ENCODE data around the gene ZNF609.
"Not testable (repeated sequence)": the region's sequence is repeated elsewhere in the genome, so short reads cannot be mapped to it uniquely, and the experiment has no call there.

ZNF609 gene

DNA sequence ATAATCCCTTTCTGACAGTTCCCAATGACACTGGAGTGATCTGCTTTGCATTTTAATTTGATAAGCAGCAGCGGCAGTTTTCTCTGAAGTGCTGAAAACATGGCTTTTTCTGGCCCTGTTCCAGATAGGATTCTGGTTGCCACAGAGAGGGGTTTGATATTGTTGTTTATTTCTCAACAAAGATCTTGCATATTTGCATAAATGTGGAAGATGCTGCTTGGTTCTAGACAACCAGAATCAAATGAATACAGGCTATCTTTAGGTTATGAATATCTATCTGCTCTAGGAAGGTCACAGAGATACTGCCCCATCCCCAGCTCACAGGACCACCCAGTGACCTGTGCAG, 137.1 kb downstream of the ZNF609 start:
- Histone ChIP-seq H3K9ac (ENCODE audit: low read length) (no peak overlapping the region), H3K27me3 (ENCODE audit: control insufficient read depth in 1 of 2, insufficient read depth in 2 of 2, low read length in 2 of 2) (no peaks in the 10 kb centered on the region), H3K9me3 (ENCODE audit: low read length) (no peaks in the 10 kb centered on the region), H3K4me3 (ENCODE audit: low read depth in 1 of 2, low read length in 2 of 2) (peak overlapping the region in 1 of 2 donors; percentile 4), H3K4me1 (ENCODE audit: insufficient read depth, low read length) (peaks cover 19% of the 10 kb centered on the region), H3K36me3 (ENCODE audit: insufficient read depth, low read length) (no peaks in the 10 kb centered on the region), H3K27ac (ENCODE audit: low read depth, low read length) (no peak overlapping the region)

DNA sequence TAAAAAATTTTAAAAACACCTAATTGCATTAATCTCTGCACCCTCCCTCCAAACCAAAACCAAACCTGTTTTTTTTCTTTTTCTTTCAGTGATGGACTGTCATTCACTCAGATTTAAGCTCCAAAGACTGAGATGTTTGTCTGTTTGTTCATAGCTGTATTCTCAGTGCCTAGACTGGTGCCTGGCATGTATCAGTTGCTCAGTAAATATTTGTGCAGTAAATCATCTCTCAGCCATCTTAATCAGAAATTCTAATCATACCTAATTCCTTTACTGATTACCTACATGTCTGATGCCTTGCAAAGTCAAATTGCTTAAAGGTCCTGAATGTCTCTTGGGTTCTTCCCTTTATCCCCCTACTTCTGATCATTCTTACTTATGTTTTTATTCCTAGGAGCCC, 138.8 kb downstream of the ZNF609 start:
- Histone ChIP-seq H3K9me3 (ENCODE audit: low read length) (no peaks in the 10 kb centered on the region), H3K36me3 (ENCODE audit: insufficient read depth, low read length) (no peaks in the 10 kb centered on the region), H3K27ac (ENCODE audit: low read depth, low read length) (no peak overlapping the region), H3K4me3 (ENCODE audit: low read depth in 1 of 2, low read length in 2 of 2) (no peak overlapping the region), H3K27me3 (ENCODE audit: control insufficient read depth in 1 of 2, insufficient read depth in 2 of 2, low read length in 2 of 2) (no peaks in the 10 kb centered on the region), H3K4me1 (ENCODE audit: insufficient read depth, low read length) (peaks cover 23% of the 10 kb centered on the region), H3K9ac (ENCODE audit: low read length) (no peak overlapping the region)

DNA sequence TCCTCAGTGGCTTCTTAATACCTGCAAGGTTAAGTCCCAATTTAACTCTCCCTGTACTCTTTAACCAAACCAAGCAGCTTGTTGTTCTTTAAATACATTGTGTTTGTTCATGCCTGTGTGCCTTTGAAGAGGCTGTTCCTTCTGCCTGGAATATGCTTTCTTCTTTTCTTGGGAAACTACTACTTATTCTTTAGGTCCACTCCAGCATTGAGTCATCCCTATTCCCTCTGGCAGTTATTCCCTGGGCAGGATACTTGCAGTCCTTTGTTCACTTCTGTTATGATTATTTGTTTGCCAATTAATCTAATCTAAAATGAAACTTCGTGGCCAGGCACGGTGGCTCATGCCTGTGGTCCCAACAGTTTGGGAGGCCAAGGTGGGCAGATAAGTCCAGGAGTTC, 139.3 kb downstream of the ZNF609 start:
- Histone ChIP-seq H3K9ac (ENCODE audit: low read length) (no peak overlapping the region), H3K36me3 (ENCODE audit: insufficient read depth, low read length) (no peaks in the 10 kb centered on the region), H3K9me3 (ENCODE audit: low read length) (no peaks in the 10 kb centered on the region), H3K4me3 (ENCODE audit: low read depth in 1 of 2, low read length in 2 of 2) (no peak overlapping the region), H3K27ac (ENCODE audit: low read depth, low read length) (no peak overlapping the region), H3K4me1 (ENCODE audit: insufficient read depth, low read length) (peaks cover 25% of the 10 kb centered on the region), H3K27me3 (ENCODE audit: control insufficient read depth in 1 of 2, insufficient read depth in 2 of 2, low read length in 2 of 2) (no peaks in the 10 kb centered on the region)

DNA sequence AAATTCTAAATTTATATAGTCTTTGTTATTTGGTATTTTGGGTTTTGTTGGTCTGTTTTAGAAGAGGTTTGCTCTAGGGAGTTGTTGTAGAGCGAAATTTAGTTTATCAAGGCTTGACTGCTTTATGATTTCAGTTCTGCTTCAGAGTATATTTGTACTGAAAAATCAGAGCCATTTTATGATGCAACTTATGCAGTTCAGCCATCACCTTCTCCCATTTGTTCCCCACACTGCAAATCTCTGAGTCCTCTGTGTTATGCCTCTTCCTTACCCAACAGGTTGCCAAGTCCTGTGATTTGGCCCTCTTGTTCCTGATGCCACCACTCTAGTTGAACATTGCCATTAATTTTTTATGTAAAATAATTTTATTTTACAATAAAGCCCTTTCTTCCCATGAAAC, 140.4 kb downstream of the ZNF609 start:
- no peaks in the 10 kb centered on the region for H3K27me3 ChIP-seq (ENCODE audit: control insufficient read depth in 1 of 2, insufficient read depth in 2 of 2, low read length in 2 of 2)

DNA sequence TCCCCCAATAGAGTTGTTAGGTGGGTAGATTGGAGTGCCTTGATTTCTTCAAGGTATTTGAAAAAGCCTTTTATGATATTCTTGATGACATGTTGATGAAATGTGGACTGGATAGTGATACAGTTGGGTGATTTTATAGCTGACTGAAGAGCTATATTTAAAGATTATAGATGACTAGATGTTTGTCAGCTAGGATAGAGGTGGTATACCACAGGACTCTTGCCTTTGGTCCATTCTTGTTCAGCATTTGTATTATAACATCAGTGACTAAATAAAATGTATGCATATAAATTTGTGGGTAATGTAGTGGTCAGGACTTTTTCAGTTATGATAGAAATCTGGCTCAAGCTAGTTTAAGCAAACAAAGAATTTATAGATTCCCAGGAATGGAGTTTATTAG, 143.9 kb downstream of the ZNF609 start:
- H3K9ac ChIP-seq (ENCODE audit: low read length): no peak overlapping the region
- H3K27me3 ChIP-seq (ENCODE audit: control insufficient read depth in 1 of 2, insufficient read depth in 2 of 2, low read length in 2 of 2): no peaks in the 10 kb centered on the region
- no peak overlapping the region for H3K27ac ChIP-seq (ENCODE audit: low read depth, low read length)
- no peaks in the 10 kb centered on the region for H3K9me3 ChIP-seq (ENCODE audit: low read length)
- H3K36me3 ChIP-seq (ENCODE audit: insufficient read depth, low read length): no peaks in the 10 kb centered on the region
- H3K4me1 ChIP-seq (ENCODE audit: insufficient read depth, low read length): peaks cover 11% of the 10 kb centered on the region
- H3K4me3 ChIP-seq (ENCODE audit: low read depth in 1 of 2, low read length in 2 of 2): no peak overlapping the region

More for the DNA sequence above, 140.4 kb downstream of the ZNF609 start:
- peaks cover 25% of the 10 kb centered on the region for H3K4me1 ChIP-seq (ENCODE audit: insufficient read depth, low read length)
- no peaks in the 10 kb centered on the region for H3K9me3 ChIP-seq (ENCODE audit: low read length)
- no peak overlapping the region for H3K9ac ChIP-seq (ENCODE audit: low read length)
- no peaks in the 10 kb centered on the region for H3K36me3 ChIP-seq (ENCODE audit: insufficient read depth, low read length)
- no peak overlapping the region for H3K4me3 ChIP-seq (ENCODE audit: low read depth in 1 of 2, low read length in 2 of 2)
- no peak overlapping the region for H3K27ac ChIP-seq (ENCODE audit: low read depth, low read length)

DNA sequence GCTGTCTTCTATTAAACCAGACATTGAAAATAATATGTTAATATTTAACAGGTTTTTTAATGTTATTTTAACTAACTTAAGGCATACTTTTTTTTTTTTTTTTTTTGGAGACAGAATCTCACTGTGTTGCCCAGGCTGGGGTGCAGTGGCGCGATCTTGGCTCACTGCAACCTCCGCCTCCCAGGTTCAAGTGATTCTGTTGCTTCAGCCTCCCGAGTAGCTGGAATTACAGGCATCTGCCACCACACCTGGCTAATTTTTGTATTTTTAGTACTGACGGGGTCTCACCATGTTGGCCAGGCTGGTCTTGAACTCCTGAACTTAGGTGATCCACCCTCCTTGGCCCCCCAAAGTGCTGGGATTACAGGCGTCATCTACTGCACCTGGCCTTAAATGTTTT, 147.0 kb downstream of the ZNF609 start:
- H3K36me3 ChIP-seq (ENCODE audit: insufficient read depth, low read length); H3K9ac ChIP-seq (ENCODE audit: low read length); H3K4me3 ChIP-seq (ENCODE audit: low read depth in 1 of 2, low read length in 2 of 2); H3K27ac ChIP-seq (ENCODE audit: low read depth, low read length); H3K9me3 ChIP-seq (ENCODE audit: low read length); H3K27me3 ChIP-seq (ENCODE audit: control insufficient read depth in 1 of 2, insufficient read depth in 2 of 2, low read length in 2 of 2): not testable (repeated sequence)
- H3K4me1 ChIP-seq (ENCODE audit: insufficient read depth, low read length): peaks cover 15% of the 10 kb centered on the region

DNA sequence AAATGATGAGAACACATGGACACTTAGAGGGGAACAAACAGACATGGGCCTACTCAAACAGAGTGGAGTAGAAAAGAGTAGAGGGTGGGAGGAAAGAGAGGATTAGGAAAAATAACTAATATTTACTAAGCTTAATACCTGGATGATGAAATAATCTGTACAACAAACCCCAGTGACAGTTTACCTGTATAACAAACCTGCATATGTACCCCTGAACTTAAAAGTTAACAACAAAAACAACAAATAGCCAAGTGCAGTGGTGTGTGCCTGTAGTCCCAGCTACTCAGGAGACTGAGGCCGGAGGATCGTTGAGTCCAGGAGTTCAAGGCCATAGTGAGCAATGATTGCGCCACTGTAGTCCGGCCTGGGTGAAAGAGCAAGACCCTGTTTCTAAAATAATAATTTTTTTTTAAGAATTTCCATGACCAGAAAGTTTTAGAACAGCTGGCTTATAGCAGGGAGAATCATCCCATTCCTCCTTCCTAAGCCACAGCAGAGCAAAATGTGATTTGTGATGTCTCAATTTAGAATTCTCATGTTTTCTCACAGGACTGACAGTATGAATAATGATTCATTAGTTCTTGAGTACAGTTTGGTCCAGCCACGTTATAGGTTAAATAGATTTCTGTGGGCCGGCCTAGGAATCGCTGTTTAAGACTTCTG, 150.0 kb downstream of the ZNF609 start:
- H3K4me3 ChIP-seq (ENCODE audit: low read depth in 1 of 2, low read length in 2 of 2): no peak overlapping the region
- H3K4me1 ChIP-seq (ENCODE audit: insufficient read depth, low read length): peaks cover 10% of the 10 kb centered on the region
- no peaks in the 10 kb centered on the region for H3K36me3 ChIP-seq (ENCODE audit: insufficient read depth, low read length)
- H3K27me3 ChIP-seq (ENCODE audit: control insufficient read depth in 1 of 2, insufficient read depth in 2 of 2, low read length in 2 of 2): no peaks in the 10 kb centered on the region
- no peaks in the 10 kb centered on the region for H3K9me3 ChIP-seq (ENCODE audit: low read length)
- no peak overlapping the region for H3K27ac ChIP-seq (ENCODE audit: low read depth, low read length)
- H3K9ac ChIP-seq (ENCODE audit: low read length): no peak overlapping the region

DNA sequence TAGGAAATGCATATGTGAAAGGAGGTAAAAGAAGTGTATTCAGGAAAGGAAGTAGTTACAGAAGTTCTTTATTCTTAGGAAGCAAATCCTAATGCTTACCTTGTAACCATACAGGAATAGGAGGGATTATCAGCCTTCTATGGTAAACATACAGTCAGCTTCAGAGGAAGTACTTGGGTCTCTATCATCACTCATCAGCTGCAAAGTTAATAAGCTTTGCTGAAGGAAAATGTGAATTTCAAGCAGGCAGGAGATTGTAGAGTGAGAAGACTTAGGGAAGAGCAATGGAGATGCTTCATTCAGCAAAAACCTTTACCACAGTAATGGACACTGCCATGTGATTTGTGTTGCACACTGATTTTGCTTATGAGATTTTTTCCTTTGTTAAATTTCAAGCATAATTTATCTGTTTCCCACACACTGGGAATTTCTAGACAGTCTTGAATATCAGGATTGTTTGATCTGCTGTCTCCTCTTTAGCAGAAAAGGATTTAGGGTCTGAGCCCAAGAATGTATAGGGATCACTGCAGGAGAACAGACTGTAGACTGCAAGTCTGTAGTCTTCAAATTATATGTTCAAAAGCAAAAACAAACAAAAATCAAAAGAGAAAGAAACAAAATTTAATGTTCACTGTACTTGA, 150.8 kb downstream of the ZNF609 start:
- Histone ChIP-seq H3K9me3 (ENCODE audit: low read length) (no peaks in the 10 kb centered on the region), H3K4me3 (ENCODE audit: low read depth in 1 of 2, low read length in 2 of 2) (no peak overlapping the region), H3K36me3 (ENCODE audit: insufficient read depth, low read length) (no peaks in the 10 kb centered on the region), H3K27ac (ENCODE audit: low read depth, low read length) (no peak overlapping the region), H3K27me3 (ENCODE audit: control insufficient read depth in 1 of 2, insufficient read depth in 2 of 2, low read length in 2 of 2) (no peaks in the 10 kb centered on the region), H3K4me1 (ENCODE audit: insufficient read depth, low read length) (peaks cover 10% of the 10 kb centered on the region), H3K9ac (ENCODE audit: low read length) (no peak overlapping the region)

DNA sequence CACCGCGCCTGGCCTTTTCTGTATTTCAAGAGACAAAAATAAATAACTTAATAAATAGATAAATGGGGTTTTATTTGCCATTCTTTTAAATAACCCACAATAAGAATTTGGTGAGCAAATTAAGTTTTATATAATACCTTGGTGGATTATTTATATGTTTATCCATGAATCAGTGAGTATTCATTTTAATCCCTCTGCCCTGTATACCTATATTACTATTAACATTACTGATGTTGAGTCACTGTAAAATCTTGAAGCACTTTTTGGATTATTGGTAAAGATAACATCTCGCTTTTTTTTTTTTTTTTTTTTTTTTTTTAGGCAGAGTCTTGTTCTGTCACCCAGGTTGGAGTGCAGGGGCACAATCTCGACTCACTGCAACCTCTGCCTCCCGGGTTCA, 154.1 kb downstream of the ZNF609 start:
- no peaks in the 10 kb centered on the region for H3K9me3 ChIP-seq (ENCODE audit: low read length)
- H3K36me3 ChIP-seq (ENCODE audit: insufficient read depth, low read length): no peaks in the 10 kb centered on the region
- no peak overlapping the region for H3K27ac ChIP-seq (ENCODE audit: low read depth, low read length)
- H3K27me3 ChIP-seq (ENCODE audit: control insufficient read depth in 1 of 2, insufficient read depth in 2 of 2, low read length in 2 of 2): no peaks in the 10 kb centered on the region
- H3K4me3 ChIP-seq (ENCODE audit: low read depth in 1 of 2, low read length in 2 of 2): no peak overlapping the region
- H3K4me1 ChIP-seq (ENCODE audit: insufficient read depth, low read length): peaks cover 12% of the 10 kb centered on the region
- H3K9ac ChIP-seq (ENCODE audit: low read length): no peak overlapping the region

DNA sequence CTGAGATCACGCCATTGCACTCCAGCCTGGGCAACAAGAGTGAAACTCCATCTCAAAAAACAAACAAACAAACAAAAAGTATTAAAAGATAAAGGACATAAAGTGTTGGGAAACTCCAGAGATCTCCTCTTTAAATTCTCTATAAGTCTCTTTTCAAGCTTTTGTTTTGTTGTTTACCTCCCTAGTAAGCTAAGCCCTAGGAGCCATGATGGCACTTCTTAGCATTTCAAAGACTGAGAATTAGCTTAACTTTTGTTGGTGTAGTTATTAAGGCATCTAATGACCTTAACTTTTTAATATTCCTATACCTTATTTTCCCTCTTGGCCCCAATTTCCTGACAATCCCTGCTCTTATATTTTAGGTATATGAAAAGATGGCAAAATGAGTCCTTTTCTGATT, 157.3 kb downstream of the ZNF609 start:
- Histone ChIP-seq H3K9me3 (ENCODE audit: low read length) (no peaks in the 10 kb centered on the region), H3K4me1 (ENCODE audit: insufficient read depth, low read length) (peaks cover 22% of the 10 kb centered on the region), H3K27ac (ENCODE audit: low read depth, low read length) (no peak overlapping the region), H3K4me3 (ENCODE audit: low read depth in 1 of 2, low read length in 2 of 2) (no peak overlapping the region), H3K9ac (ENCODE audit: low read length) (no peak overlapping the region), H3K27me3 (ENCODE audit: control insufficient read depth in 1 of 2, insufficient read depth in 2 of 2, low read length in 2 of 2) (no peaks in the 10 kb centered on the region), H3K36me3 (ENCODE audit: insufficient read depth, low read length) (peaks cover under 1% of the 10 kb centered on the region)

DNA sequence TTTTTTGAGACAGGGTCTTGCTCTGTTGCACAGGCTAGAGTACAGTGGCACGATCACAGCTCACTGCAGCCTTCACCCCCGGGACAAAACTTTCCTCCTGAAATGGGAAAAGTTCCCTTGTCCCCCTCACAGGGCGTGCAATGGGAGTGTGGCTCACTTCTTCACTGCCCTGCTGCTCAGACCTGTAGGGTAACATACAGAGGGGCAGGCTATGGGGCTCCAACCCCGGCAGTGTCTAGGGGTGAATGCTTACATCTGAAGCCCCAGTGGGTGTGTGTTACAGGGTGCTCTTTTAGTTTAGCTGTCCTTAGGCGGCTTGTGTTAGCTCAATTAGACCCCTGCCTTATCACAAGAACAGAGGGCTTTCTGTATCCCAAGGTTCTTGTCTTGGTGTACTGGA, 157.8 kb downstream of the ZNF609 start:
- Histone ChIP-seq H3K4me3 (ENCODE audit: low read depth in 1 of 2, low read length in 2 of 2) (no peak overlapping the region), H3K4me1 (ENCODE audit: insufficient read depth, low read length) (peaks cover 24% of the 10 kb centered on the region), H3K9ac (ENCODE audit: low read length) (no peak overlapping the region), H3K27ac (ENCODE audit: low read depth, low read length) (no peak overlapping the region), H3K27me3 (ENCODE audit: control insufficient read depth in 1 of 2, insufficient read depth in 2 of 2, low read length in 2 of 2) (no peaks in the 10 kb centered on the region), H3K36me3 (ENCODE audit: insufficient read depth, low read length) (peaks cover 5% of the 10 kb centered on the region), H3K9me3 (ENCODE audit: low read length) (no peaks in the 10 kb centered on the region)

DNA sequence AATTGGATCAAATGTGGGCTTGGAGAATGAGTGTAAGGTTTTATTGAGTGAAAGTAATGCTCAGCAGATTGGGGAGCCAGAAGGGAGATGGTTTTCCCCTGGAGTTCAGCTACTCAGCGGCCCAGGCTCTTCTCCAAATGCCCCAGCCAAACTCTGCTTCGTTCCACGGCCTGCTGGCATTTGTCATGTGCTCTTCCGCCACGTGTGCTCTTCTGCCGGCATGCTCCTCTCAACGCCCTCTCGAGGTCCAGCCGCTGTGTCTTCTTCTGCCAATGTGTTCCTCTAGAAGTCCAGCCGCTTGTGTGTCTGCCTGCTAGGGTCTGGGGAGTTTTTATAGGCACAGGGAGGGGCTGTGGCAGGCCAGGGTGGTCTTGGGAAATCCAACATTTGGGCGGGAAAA, 158.2 kb downstream of the ZNF609 start:
- H3K4me1 ChIP-seq (ENCODE audit: insufficient read depth, low read length): peaks cover 28% of the 10 kb centered on the region
- no peaks in the 10 kb centered on the region for H3K9me3 ChIP-seq (ENCODE audit: low read length)
- no peak overlapping the region for H3K4me3 ChIP-seq (ENCODE audit: low read depth in 1 of 2, low read length in 2 of 2)
- H3K27me3 ChIP-seq (ENCODE audit: control insufficient read depth in 1 of 2, insufficient read depth in 2 of 2, low read length in 2 of 2): no peaks in the 10 kb centered on the region
- no peak overlapping the region for H3K27ac ChIP-seq (ENCODE audit: low read depth, low read length)
- no peak overlapping the region for H3K9ac ChIP-seq (ENCODE audit: low read length)
- peaks cover 9% of the 10 kb centered on the region for H3K36me3 ChIP-seq (ENCODE audit: insufficient read depth, low read length)

Data from muscle layer of colon (tissue), 2 donors.